K562 (cell line): ENCODE results near the gene RAB5A. TPM values are rescaled to one million over a fixed set of nuclear protein-coding genes. Genes with fewer than 3 reads are reported as not detected.

Experiments
- ATAC-seq: fragments of 200-7000 bp; cut with Tn5 transposase; 3 replicates; pipeline ENCODE4 v1.9.1; 2020; ENCODE audit warnings: moderate library complexity
- BruUV-seq: library from RNA; stranded (reverse); fragments of 400-500 nt; replicated peaks from 2 replicates; lab custom pipeline; 2021; lab: Mats Ljungman, UMichigan
- CTCF ChIA-PET: fragments of 300-600 bp; formaldehyde crosslinking; extraction: SDS; loops from one replicate; lab custom pipeline; 2021; ENCODE audit warnings: low intra/inter-chr PET ratio; lab: Yijun Ruan, JAX
- POLR2A ChIA-PET: fragments of 300-600, 350-650 bp; sonication (Branson Sonifier 250); formaldehyde crosslinking; extraction: SDS; loops from one replicate; lab custom pipeline; 2021; ENCODE audit warnings: antibody characterized with exemption, inconsistent platforms; lab: Yijun Ruan, JAX
- DNase-seq, 4 experiments: peaks; one replicate each; pipeline versions ENCODE4 v3.0.0 to v3.0.0-alpha.2; 2011 to 2018; ENCODE audit warnings: low spot score in 3 of 4, mixed read lengths in 3 of 4; ENCODE audit errors: extremely low read depth in 1 of 4
- FAIRE-seq: peaks from 2 replicates; lab custom pipeline; 2011; peaks lifted over from hg19 to GRCh38; lab: Jason Lieb, UNC
- H2AFZ ChIP-seq: 2 replicates; pipeline ENCODE4 v1.6.0; 2011; ENCODE audit warnings: low read depth, low read length, control low read depth, inconsistent platforms
- H3K27ac ChIP-seq: fragments of 200-600 bp; 3 replicates; pipeline ENCODE4 v1.8.0; 2011; ENCODE audit warnings: low read depth, mild to moderate bottlenecking, control low read depth, inconsistent platforms, low read length, moderate library complexity, mixed read lengths; ENCODE audit errors: extremely low read depth
- H3K27me3 ChIP-seq, 2 experiments: fragments of 300-600 bp in 1 of 2; 2 replicates in 1 of 2; 3 replicates in 1 of 2; pipeline versions ENCODE4 v1.6.0 to v1.8.0; 2011; ENCODE audit warnings: inconsistent platforms in 2 of 2, low read length in 2 of 2, mild to moderate bottlenecking in 1 of 2, mixed read lengths in 1 of 2, moderate library complexity in 1 of 2; ENCODE audit not compliant: control insufficient read depth in 2 of 2, insufficient read depth in 2 of 2
- H3K36me3 ChIP-seq: fragments of 300-600 bp; 3 replicates; pipeline ENCODE4 v1.8.0; 2011; ENCODE audit warnings: mild to moderate bottlenecking, low read length, inconsistent platforms; ENCODE audit not compliant: control insufficient read depth, insufficient read depth
- H3K4me1 ChIP-seq, 2 experiments: fragments of 200-600 bp in 1 of 2; replicated peaks in 1 of 2; 2 replicates in 1 of 2; 3 replicates in 1 of 2; pipeline versions ENCODE4 v1.5.1 to v1.8.0; 2011; ENCODE audit warnings: inconsistent platforms in 2 of 2, low read length in 2 of 2, mild to moderate bottlenecking in 1 of 2, mixed read lengths in 1 of 2, moderate library complexity in 1 of 2; ENCODE audit not compliant: control insufficient read depth in 2 of 2, insufficient read depth in 2 of 2
- H3K4me2 ChIP-seq: 2 replicates; pipeline ENCODE4 v1.6.1; 2011; ENCODE audit warnings: low read length, control low read depth, inconsistent platforms, mixed read lengths; ENCODE audit not compliant: insufficient read depth
- H3K4me3 ChIP-seq: fragments of 200-600 bp; sonication (generic), shearing (Covaris generic); 2 replicates; pipeline ENCODE4 v1.5.1; 2016; ENCODE audit warnings: control low read depth, inconsistent platforms
- H3K79me2 ChIP-seq: fragments of 200-600 bp; 3 replicates; pipeline ENCODE4 v1.8.0; 2011; ENCODE audit warnings: low read length, inconsistent platforms; ENCODE audit not compliant: control insufficient read depth, insufficient read depth
- H3K9ac ChIP-seq, 2 experiments: 2 replicates each; pipeline versions ENCODE4 v1.6.0 to v1.6.1; 2011; ENCODE audit warnings: low read depth in 2 of 2, low read length in 2 of 2, control low read depth in 1 of 2, inconsistent platforms in 1 of 2, mild to moderate bottlenecking in 1 of 2, mixed read lengths in 1 of 2; ENCODE audit not compliant: insufficient read depth in 1 of 2
- H3K9me1 ChIP-seq: one replicate; pipeline ENCODE4 v1.6.0; 2011; ENCODE audit warnings: inconsistent platforms, mild to moderate bottlenecking, low read length, moderate library complexity; ENCODE audit not compliant: control insufficient read depth, insufficient read depth
- H3K9me3 ChIP-seq: replicated peaks from 2 replicates; pipeline ENCODE4 v1.5.1; 2011; ENCODE audit warnings: low read depth, low read length, inconsistent platforms; ENCODE audit not compliant: control insufficient read depth, insufficient read depth
- H4K20me1 ChIP-seq: replicated peaks from 2 replicates; pipeline ENCODE4 v1.6.1; 2011; ENCODE audit warnings: low read length, inconsistent platforms, mixed read lengths; ENCODE audit not compliant: control insufficient read depth, insufficient read depth
- BRF1 ChIP-seq: IDR thresholded peaks from 3 replicates; pipeline ENCODE4 v1.6.1; 2011; ENCODE audit warnings: borderline replicate concordance, mild to moderate bottlenecking; ENCODE audit not compliant: insufficient read length; ENCODE audit errors: extremely low read depth
- HNRNPL ChIP-seq: fragments of 200-400 bp; formaldehyde crosslinking; IDR thresholded peaks from 2 replicates; pipeline ENCODE4 v1.6.1; 2017; ENCODE audit warnings: low read depth, mild to moderate bottlenecking, low read length
- KLF6 ChIP-seq: fragments of 250-450 bp; sonication (Bioruptor Pico); IDR thresholded peaks from 2 replicates; pipeline ENCODE4 v1.4.0; 2020; ENCODE audit warnings: mild to moderate bottlenecking, moderate library complexity, borderline replicate concordance
- MTA1 ChIP-seq: fragments of 450-650 bp; IDR thresholded peaks from 2 replicates; pipeline ENCODE4 v1.6.1; 2017; ENCODE audit warnings: borderline replicate concordance
- NR4A1 ChIP-seq, 2 experiments: fragments of 250-450 bp in 1 of 2; fragments of 450-650 bp in 1 of 2; sonication (Bioruptor Pico) in 1 of 2; IDR thresholded peaks; 2 replicates each; pipeline versions ENCODE4 v1.4.0 to v1.6.1; 2016 to 2020; ENCODE audit warnings: mild to moderate bottlenecking in 2 of 2, missing compliant biosample characterization in 1 of 2, missing genetic modification characterization in 1 of 2, moderate library complexity in 1 of 2
- RAD21 ChIP-seq, 2 experiments: fragments of 250-450 bp in 1 of 2; fragments of 450-650 bp in 1 of 2; sonication (Bioruptor Pico) in 1 of 2; formaldehyde crosslinking in 1 of 2; IDR thresholded peaks in 1 of 2; conservative IDR thresholded peaks in 1 of 2; 2 replicates each; pipeline versions ENCODE4 v1.4.0 to v1.8.0; 2020 to 2022; ENCODE audit warnings: mild to moderate bottlenecking in 2 of 2, moderate library complexity in 1 of 2
- SIN3B ChIP-seq: fragments of 450-650 bp; IDR thresholded peaks from 2 replicates; pipeline ENCODE4 v1.6.1; 2017; ENCODE audit warnings: low read depth, mild to moderate bottlenecking, moderate library complexity
- SMAD4 ChIP-seq: fragments of 250-450 bp; sonication (Bioruptor Pico); conservative IDR thresholded peaks from 2 replicates; pipeline ENCODE4 v1.8.0; 2021; ENCODE audit warnings: inconsistent platforms, mild to moderate bottlenecking, moderate library complexity
- WGBS: fragments of 100-300 bp; shearing (Covaris generic); methylation state at CpG from one replicate; pipeline ENCODE4 v1.1.6; 2016; ENCODE audit warnings: low coverage, mixed read lengths; ENCODE audit not compliant: insufficient coverage; ENCODE audit errors: missing lambda C conversion rate; 5-methylcytosine and 5-hydroxymethylcytosine counted together
- in situ Hi-C: fragments of 300-500 bp; cut with MboI; formaldehyde crosslinking; loops from 4 replicates; pipeline ENCODE4 v1.15.0; 2018; ENCODE audit warnings: inconsistent platforms, mixed read lengths
- intact Hi-C: fragments of 100-400 bp; cut with micrococcal nuclease; formaldehyde crosslinking; loops from 2 replicates; pipeline ENCODE4 v1.14.2; 2022
- polyA plus RNA-seq, 8 experiments: library from polyadenylated mRNA; depleted of rRNA in 4 of 8; stranded (reverse) in 5 of 8; unstranded in 3 of 8; fragments of >200 nt; fragmentation: Nextera tagmentation in 2 of 8; fragmentation: Illumina TruSeq in 1 of 8; extraction: Ambion mirVana in 2 of 8; extraction: Trizol in 1 of 8; gene quantifications; 2 replicates each; pipeline versions ENCODE4 v1.2.1 to v1.2.3, GENCODE V29; 2011 to 2014; ENCODE audit warnings: inconsistent platforms in 1 of 8, missing spikeins in 1 of 8
- total RNA-seq, 7 experiments: library from RNA; depleted of rRNA in 6 of 7; stranded (reverse); fragments of >200 nt in 6 of 7; fragmentation: Illumina TruSeq in 2 of 7; extraction: Trizol in 2 of 7; gene quantifications; 2 replicates each; pipeline versions ENCODE4 v1.2.1 to v1.2.3, GENCODE V29; 2011 to 2021; ENCODE audit warnings: low replicate concordance in 1 of 7
- TF ChIP-seq, protein P1 (sequence below): sonication (generic); formaldehyde crosslinking; IDR thresholded peaks from 2 replicates; pipeline ENCODE4 v1.8.1; 2023; ENCODE audit warnings: missing genetic modification reagents, mild to moderate bottlenecking, borderline replicate concordance

Gene RAB5A
- total and polyA plus RNA-seq, 9 of the 15 experiments (the other 6 are each of a cell fraction or from before 2014, with no cell fraction given) = 28.3 to 64.2 (median 49.0) TPM

DNA sequence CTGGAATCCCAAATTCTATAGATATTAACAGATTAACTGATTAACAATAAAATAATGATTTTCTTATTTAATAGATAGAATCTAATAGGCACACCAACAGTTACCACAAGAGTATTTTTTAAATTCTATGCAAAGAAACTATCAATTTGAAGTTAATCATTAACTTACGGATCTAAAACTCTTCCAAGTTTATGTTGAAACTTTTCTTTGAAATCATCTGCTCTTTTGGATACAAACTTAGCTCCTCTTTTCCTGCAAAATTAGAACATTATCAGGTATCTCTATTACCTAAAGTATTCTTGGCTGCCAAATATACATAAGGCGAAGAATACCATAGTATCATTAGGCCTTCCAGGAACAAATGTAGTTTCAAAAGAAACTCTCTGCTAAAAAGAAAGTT, 47.6 kb upstream of the RAB5A start:
- Histone ChIP-seq H3K36me3 (no peaks in the 10 kb centered on the region), H3K27me3 (no peaks in the 10 kb centered on the region), H3K9ac (no peak overlapping the region), H3K4me3 (no peak overlapping the region), H3K4me2 (no peak overlapping the region), H3K79me2 (no peaks in the 10 kb centered on the region), H3K9me3 (no peaks in the 10 kb centered on the region), H3K9me1 (no peaks in the 10 kb centered on the region), H4K20me1 (no peaks in the 10 kb centered on the region), H2AFZ (no peak overlapping the region), H3K4me1 (no peaks in the 10 kb centered on the region; a peak in 1 of 5 replicates), H3K27ac (no peak overlapping the region)
- no TSS peak for BruUV-seq
- WGBS = 86% methylated on average over 2 of the region's 2 CpGs
- ChIA-PET CTCF (no interaction called here), POLR2A (interaction anchor here (0.6 to 3.0 kb wide), 2 partner anchors 11 to 51 kb away, joined by 3 to 12 read pairs; no protein-coding TSS in a partner anchor)
- FAIRE-seq = no peak
- in situ Hi-C loops (no loop called here), intact Hi-C loops (no loop called here)
- DNase-seq = no peak
- ATAC-seq = no peak
- TF ChIP-seq SMAD4 (CRISPR knock-in tag) (no peak), RAD21 (CRISPR knock-in tag; conservative IDR thresholded peaks at IDR 0.05 in 1 of 2, IDR thresholded peaks at IDR 0.05 in 1 of 2) (no peak), BRF1 (no peak), NR4A1 (CRISPR knock-in tag; IDR thresholded peaks at IDR 0.05) (no peak), NR4A1 (tag; IDR thresholded peaks at IDR 0.05) (no peak), SIN3B (no peak), KLF6 (CRISPR knock-in tag) (no peak), MTA1 (no peak), HNRNPL (no peak)
- TF ChIP-seq, protein P1, sequence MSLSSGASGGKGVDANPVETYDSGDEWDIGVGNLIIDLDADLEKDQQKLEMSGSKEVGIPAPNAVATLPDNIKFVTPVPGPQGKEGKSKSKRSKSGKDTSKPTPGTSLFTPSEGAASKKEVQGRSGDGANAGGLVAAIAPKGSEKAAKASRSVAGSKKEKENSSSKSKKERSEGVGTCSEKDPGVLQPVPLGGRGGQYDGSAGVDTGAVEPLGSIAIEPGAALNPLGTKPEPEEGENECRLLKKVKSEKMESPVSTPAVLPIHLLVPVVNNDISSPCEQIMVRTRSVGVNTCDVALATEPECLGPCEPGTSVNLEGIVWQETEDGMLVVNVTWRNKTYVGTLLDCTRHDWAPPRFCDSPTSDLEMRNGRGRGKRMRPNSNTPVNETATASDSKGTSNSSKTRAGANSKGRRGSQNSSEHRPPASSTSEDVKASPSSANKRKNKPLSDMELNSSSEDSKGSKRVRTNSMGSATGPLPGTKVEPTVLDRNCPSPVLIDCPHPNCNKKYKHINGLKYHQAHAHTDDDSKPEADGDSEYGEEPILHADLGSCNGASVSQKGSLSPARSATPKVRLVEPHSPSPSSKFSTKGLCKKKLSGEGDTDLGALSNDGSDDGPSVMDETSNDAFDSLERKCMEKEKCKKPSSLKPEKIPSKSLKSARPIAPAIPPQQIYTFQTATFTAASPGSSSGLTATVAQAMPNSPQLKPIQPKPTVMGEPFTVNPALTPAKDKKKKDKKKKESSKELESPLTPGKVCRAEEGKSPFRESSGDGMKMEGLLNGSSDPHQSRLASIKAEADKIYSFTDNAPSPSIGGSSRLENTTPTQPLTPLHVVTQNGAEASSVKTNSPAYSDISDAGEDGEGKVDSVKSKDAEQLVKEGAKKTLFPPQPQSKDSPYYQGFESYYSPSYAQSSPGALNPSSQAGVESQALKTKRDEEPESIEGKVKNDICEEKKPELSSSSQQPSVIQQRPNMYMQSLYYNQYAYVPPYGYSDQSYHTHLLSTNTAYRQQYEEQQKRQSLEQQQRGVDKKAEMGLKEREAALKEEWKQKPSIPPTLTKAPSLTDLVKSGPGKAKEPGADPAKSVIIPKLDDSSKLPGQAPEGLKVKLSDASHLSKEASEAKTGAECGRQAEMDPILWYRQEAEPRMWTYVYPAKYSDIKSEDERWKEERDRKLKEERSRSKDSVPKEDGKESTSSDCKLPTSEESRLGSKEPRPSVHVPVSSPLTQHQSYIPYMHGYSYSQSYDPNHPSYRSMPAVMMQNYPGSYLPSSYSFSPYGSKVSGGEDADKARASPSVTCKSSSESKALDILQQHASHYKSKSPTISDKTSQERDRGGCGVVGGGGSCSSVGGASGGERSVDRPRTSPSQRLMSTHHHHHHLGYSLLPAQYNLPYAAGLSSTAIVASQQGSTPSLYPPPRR (CRISPR knock-in tag) = no peak
